IPS-18c (cell line): ENCODE results near the gene GMNC.

Experiments
- H3K4me3 ChIP-seq: 2 replicates; pipeline ENCODE4 v1.7.0; 2013; ENCODE audit warnings: low read depth, mild to moderate bottlenecking, low read length, moderate library complexity; ENCODE audit not compliant: insufficient read depth
- H3K9me3 ChIP-seq: one replicate; pipeline ENCODE4 v1.6.1; 2013; ENCODE audit warnings: mild to moderate bottlenecking, low read length, moderate library complexity; ENCODE audit not compliant: control insufficient read depth, insufficient read depth

Gene GMNC

DNA sequence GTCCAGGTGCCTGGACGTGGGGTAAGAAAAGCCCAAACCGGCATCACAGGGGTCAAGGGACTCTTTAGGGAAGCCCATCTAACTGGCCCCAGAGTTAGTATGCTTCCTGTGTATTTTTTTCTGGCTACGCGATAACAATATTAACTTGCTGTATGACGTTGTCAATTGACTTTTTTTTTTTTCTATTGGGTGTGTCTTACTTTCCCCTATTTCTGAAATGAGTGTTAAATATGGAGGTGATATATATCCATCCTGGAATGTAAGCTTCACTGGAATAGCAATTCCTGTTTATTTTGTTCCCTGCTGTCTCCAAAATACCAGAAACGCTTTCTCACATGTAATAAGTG is 598 bp upstream of the GMNC start:
- peak overlapping the region; percentile 85 for H3K4me3 ChIP-seq
- H3K9me3 ChIP-seq: no peaks in the 10 kb centered on the region

GRCh38 chr3:190860521-190860920 is 2.0 kb downstream of the GMNC start:
- Histone ChIP-seq H3K4me3 (no peak overlapping the region), H3K9me3 (no peaks in the 10 kb centered on the region)

DNA sequence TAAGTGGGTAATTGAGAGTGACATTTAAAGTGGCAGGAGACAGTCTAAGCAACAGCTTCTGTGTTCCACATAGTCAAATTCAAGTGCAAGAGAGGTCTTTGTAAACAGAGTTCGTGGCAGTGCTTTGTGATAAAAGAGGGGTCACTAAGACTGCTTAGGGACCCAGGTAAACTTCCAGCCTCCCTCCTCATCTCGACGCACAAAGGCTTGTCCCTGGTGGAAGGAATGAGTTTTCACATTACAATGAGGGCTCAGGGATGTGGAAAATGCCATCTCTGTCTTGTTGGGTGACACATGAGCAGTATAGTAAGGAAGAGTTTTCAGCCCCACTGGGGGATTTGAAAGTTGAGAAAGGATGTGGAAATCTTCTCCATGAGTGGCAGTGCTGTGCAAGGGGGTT is 7.3 kb downstream of the GMNC start:
- no peak overlapping the region for H3K4me3 ChIP-seq
- no peaks in the 10 kb centered on the region for H3K9me3 ChIP-seq

- no peak overlapping the region for H3K4me3 ChIP-seq
- H3K9me3 ChIP-seq: no peaks in the 10 kb centered on the region
Measured at GRCh38 chr3:190854062-190854461, 8.4 kb downstream of the GMNC start.

DNA sequence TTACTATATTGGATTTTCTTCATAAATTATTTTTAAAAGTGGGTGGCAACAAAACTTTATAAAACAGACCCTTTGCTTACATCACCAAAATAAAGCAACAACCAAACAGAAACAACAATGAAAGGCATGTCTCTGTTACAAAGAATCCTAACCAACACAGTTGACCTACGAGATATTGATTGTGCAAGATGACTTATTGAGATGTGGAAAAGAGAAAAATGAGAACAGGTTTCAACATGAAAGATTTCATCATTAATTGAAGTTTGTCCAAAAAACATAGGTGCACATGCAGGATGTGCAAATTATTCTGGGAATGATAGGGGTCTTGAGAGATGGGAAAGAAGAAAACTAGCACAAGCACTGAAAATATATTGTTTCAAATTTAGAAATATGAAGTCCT is 9.0 kb downstream of the GMNC start:
- Histone ChIP-seq H3K9me3 (no peaks in the 10 kb centered on the region), H3K4me3 (no peak overlapping the region)

DNA sequence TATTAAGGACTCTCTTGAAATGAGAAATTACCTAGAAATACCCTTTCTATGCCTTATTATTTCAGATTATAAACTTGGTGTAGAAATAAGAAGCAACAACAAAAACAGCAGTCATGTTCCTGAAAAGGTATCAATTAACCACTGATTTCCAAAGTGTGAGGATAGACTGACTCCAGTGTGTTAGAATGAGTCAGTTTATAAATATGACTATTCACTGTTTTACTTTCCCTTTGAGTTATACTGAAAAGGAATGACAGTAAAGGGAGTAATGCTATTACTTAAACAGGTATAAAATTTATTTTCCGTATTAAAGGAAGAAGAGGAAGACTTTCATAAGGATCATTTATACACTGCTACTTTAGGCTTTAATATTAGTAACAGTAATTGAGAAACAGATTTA is 12.9 kb downstream of the GMNC start:
- Histone ChIP-seq H3K9me3 (no peaks in the 10 kb centered on the region), H3K4me3 (no peak overlapping the region)

DNA sequence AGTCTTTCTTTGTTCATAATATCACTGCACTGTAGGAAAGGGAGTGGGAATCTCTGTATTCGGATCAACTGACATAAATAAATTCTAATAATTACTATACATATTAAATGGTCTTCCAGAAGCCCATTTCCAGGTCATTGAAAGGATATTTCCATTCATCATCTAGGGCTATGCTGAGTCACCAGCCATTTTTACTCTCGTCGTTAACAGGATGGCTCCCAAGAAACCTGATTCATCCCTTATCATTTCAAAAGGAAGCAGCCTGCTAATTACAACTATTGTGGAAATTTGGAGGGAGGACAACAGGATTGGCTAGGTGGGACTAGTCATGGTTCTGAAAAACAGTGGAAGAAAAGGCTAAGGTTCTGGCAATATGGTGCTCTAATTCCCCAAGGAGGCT is 13.6 kb downstream of the GMNC start:
- H3K9me3 ChIP-seq: no peaks in the 10 kb centered on the region
- no peak overlapping the region for H3K4me3 ChIP-seq

DNA sequence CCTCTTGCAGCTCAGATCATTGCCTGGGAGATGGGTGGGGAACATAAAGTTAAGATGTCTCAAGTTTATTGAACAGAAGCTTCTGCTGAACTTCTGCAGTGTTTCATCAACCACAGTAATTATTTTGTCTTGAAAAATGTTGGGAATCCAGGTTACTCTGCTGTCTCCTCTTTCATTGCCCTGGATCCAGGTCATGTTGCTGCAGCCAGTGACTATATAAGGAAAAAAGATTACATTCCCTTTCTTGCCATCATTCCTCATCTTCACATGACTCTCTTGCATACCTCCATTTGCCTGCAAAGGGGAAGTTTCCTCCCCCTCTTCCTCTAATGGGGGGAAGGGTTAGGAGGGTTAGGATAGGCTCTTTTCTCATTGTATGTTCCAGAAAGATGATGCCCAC is 15.1 kb downstream of the GMNC start:
- no peaks in the 10 kb centered on the region for H3K9me3 ChIP-seq
- no peak overlapping the region for H3K4me3 ChIP-seq

DNA sequence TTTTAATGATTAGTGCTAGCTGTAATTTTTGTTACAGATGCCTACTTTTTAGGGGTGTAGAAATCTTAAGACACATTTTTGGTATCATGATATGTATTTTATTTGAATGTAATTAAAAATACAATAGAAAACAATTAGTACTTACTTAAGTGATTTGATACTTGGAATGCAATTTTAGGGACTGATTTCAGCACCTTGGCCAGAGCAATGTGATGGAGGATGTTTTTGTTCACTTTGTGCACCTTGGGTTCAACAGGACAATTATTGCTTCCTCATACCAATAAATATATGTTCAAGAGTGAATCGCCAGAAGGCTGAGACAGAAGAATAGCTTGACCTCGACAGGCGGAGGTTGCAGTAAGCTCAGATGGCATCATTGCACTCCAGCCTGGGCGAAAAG is 22.3 kb downstream of the GMNC start:
- H3K9me3 ChIP-seq: no peaks in the 10 kb centered on the region
- H3K4me3 ChIP-seq: no peak overlapping the region

DNA sequence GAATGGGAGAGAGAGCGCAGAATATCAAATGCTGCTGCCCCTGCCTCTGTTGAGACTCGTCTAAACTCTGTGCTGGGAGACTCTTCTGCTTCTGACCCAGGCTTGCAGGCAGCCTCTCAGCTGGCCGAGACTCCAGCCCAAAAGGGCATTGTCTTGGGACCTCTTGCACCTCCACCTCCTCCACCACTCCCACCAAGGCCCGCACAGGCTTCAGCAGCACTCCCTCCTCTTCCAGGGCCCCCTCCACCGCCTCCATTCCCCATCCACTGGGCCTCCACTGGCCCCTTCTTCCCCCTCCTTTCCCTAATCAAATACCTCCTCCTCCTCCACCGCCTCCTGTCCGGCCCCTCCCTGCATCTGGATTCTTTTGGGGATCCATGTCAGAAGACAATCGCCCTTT is 31.3 kb downstream of the GMNC start:
- no peaks in the 10 kb centered on the region for H3K9me3 ChIP-seq

GRCh38 chr3:190830031-190830430 is 32.5 kb downstream of the GMNC start:
- Histone ChIP-seq H3K4me3 (no peak overlapping the region), H3K9me3 (no peaks in the 10 kb centered on the region)

More for the DNA sequence above, 31.3 kb downstream of the GMNC start:
- H3K4me3 ChIP-seq: no peak overlapping the region

DNA sequence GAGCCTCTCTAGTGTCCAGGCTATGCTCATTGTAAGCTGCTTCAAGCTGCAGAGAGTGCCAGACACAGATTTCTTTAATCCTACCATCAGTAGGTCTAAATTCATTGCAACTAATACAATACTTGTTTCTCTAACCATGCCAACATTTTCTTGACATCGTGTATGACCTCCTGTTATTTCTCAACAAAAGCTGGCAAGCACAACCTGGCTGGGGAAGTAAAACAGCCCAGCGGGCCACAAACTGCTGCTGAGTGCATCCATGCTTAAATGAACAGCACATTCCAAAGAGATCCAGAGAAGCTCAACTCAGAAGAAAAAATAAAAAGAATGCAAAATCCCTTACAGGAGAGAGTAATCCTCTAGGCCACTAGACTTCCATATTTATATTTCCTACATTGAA is 36.5 kb downstream of the GMNC start:
- H3K4me3 ChIP-seq: no peak overlapping the region
- no peaks in the 10 kb centered on the region for H3K9me3 ChIP-seq

DNA sequence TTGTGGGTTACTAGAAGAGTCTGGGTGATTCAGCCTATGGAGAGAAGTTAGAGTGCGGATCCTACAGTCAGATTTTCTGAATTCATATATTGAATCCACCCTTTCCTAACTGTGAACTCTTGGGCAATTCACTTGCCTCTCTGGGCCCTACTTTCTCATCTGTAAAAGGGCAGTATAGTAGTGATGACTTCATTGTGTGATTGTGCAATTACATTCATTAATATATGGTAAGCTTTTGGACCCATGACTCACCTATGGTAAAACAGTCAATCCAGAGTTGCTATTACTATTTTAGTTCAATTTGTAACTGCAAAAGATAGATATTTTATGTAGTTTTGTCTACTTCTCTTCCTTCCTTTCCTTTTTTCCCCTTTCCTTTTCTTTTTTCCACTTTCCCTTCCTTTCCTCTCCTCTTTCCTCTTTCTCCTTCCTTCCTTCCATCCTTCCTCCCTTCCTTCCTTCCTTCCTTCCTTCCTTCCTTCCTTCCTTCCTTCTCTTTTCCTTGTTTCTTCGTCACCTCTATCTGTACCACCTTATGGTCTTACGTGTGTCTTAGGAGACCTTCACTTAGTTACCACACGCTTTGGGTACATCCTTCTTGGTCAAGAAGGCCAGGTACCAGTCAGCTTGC is 37.0 kb downstream of the GMNC start:
- no peak overlapping the region for H3K4me3 ChIP-seq
- no peaks in the 10 kb centered on the region for H3K9me3 ChIP-seq

GRCh38 chr3:190811775-190812480 is 50.6 kb downstream of the GMNC start:
- H3K9me3 ChIP-seq: no peaks in the 10 kb centered on the region
- no peak overlapping the region for H3K4me3 ChIP-seq

DNA sequence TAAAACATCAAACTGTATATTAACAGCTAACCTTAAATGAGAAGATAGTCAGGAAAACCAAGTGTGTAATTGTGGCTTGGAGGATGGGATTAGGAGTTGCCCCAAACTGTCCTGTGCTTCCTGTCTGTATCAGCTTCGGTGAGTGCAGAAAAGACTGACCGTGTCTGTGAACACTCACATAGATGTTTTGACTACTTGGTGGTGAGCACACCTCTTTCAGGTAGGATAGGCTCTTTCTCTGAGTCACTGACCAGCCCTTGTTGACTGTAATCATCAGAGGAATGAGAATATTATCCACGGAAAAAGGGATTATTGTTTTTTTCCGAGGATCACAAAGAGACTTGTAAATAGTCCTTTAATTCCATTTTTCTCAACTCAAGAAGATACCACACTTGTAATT is 51.5 kb downstream of the GMNC start:
- H3K9me3 ChIP-seq: no peaks in the 10 kb centered on the region
- no peak overlapping the region for H3K4me3 ChIP-seq

DNA sequence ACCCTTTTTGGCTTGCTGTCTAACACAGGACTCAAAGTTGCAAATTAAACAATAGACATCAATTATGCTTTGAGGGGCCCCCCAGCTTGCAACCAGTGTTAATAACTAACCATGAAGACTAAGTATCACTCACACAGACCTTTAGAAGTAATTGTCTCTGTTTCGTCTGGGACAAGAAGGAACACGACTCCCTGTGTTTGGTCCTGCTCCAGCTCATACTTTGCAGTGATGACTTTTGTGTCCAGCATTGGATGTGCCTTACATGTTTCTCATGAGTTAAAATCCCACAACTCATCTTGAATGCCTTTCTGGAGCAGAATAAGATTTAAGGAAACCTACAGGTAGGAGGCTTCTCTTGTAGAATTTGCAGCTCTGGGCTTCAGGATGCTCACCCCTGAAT is 53.1 kb downstream of the GMNC start:
- Histone ChIP-seq H3K4me3 (no peak overlapping the region), H3K9me3 (no peaks in the 10 kb centered on the region)

- no peaks in the 10 kb centered on the region for H3K9me3 ChIP-seq
- H3K4me3 ChIP-seq: no peak overlapping the region
Measured at GRCh38 chr3:190807719-190808375, 54.6 kb downstream of the GMNC start.
